HG03460 (cell line): Measurements from ENCODE around the gene PGC.
A peak's percentile ranks its signal among the peaks of the same experiment; 100 is the strongest.

Experiments used
- ATAC-seq: cut with Tn5 transposase; IDR thresholded peaks from one replicate; pipeline ENCODE4 v1.9.1; 2021; ENCODE audit not compliant: unreplicated experiment

PGC gene

DNA sequence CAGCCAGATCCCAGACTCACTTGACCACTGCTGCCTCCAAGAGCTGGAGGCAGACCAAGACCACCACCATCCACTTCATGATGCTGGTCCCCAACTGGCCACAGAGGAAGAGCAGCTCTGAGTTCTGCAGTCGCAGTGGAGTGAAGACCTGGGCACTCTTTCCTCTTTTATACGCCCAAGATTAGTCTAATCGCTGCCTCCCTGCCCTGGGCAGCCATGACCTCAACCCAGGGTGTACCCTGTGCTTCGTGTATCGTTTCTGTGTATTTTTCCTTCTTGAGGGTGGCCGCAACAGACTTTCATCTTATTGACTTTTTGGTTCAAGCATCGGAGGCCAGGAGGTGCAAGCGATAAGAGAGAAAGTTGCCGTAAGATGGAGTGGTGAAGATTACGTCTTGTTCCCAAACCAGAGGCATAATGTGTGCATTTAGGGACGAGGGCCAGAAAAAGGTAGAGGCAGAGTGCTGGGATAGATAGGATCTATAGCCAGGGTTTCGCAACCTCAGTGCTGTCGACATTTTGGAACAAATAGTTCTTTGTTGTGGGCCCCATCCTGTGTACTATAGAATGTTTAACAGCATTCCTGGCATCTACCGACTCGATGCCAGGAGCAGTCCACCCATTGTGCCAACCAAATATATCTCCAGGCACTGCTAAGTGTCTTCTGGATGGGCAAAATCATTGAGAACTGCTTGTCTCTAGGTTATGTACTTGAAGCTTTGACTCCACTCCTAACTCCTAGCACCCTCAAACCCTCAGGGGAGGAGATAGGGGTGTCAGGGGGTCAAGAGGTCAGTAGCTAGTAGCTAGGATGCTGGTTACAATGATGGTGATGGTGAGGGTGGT, at the start of gene PGC:
Gene PGC, minus strand, starts transcription at position 142 of the 846 bp plus-strand sequence. Its CDS starts 63 bp downstream, at position 79.
- no peak for ATAC-seq

DNA sequence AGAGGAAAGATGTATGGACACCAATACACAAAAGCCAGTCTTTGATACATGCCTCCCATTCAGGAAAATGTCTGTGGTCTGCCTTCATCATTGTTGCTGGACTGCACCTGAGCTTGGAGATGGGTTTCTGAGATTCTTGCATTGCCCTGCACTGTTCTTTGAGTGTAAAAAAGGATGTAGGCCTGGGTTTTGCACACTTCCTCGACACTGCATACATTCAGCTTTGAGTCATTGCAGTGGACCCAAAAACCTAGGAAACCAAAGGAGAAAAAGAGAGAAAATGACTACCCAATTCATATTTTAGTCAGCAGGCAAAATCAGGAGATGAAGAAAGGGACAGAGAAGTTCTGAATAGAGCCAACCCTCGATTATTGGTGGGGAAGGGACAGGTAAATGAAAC, 49.3 kb upstream of the PGC start:
- ATAC-seq: no peak

DNA sequence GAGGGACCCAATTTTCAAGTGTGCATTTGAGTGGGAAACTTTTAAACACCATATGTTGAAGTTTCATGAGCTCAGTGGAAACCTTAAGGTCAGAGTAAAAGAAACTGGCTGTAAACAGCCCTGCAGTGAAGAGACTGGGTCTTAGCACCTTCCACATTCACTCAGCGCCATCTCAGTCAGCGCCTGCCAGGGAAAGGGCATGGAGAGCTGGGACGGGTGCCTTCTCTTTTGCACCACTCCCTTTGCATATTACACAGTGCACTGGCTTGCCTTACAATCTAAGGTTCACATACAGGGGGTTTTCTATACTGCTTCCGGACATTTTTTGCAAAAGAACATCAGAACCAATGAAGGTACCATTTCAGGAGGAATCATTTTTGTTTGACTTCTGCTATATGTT, 44.8 kb upstream of the PGC start:
- no peak for ATAC-seq

DNA sequence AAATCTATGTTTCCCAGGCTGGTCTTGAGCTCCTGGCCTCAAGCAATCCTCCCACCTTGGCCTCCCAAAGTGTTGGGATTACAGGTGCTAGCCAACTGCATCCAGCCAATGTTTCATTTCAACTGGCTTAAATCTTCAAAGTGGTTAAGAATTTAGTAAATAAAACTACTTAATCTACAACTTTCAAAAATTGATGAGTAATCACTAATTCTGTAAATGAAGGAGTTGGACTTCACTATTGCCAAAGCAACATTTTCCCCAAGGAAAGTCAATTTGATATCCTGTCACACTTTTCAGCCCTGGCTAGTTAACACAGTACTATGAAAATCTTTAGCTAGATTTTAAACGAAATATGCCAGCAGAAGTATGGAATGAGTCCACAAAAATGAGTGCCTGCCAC, 44.1 kb upstream of the PGC start:
- no peak for ATAC-seq

DNA sequence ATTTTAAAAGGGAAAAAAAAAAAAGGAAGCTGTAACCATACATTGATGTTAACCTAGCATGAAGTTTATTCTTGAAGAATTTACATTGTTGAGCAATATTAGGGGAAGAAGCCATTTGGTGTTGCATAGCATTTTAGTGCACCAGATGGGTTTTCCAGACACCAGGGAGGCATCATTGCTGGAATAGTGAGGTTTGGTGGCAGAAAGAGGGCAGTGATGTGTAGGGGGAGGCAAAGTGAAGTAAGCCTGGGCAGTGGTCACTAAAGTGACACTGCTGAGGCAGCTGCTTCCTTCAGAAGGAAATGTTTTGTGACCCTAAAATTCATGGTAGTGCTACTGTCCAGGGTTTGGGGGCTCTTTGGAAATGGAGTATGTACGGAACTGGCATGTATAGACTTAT, 42.8 kb upstream of the PGC start:
- no peak for ATAC-seq

DNA sequence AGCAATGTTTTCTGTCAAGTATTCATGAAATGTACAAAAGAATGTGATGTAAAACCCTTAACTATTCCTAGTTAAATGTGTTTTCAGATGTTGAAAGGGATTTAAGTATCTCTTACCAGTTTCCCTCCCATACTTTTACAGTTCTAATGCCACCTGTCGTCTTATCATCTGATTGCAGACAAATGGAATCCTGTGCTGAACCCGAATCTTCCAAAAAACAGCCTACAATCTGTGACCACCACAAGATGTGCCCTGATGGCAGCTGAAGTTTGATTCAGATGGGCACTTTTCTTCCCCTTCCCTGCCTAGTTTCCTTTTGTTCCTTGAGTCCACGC, 42.2 kb upstream of the PGC start:
- ATAC-seq: no peak

DNA sequence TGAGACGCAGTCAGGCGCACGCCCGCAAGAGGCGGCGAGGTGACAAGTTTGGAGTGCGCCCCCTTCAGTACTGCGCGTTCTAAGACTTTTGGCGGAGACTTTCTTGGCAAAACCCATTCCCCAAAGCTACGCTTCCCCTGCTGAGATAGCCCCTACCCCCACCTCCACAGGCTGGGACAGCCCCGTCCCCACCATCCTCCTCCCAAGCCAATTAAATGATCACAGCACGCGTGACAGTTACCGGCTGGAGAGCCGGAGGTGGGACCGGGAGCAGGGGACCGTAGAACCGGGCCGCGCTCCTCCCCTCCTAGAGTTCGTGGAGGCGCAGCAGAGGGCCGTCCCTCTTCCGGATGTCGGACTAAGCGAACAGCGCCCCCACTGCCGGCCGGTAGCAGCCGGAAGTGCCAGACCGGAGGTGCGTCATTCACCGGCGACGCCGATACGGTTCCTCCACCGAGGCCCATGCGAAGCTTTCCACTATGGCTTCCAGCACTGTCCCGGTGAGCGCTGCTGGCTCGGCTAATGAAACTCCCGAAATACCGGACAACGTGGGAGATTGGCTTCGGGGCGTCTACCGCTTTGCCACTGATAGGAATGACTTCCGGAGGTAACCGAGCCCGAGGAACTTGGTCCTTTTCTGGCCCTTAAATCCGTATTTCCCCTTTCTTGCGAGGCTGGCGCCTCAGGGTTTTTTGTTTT, 40.2 kb upstream of the PGC start, which contains the start of gene TOMM6:
Gene TOMM6, plus strand, starts transcription at position 476 of the 699 bp plus-strand sequence. Its CDS starts 4 bp downstream, at position 480.
- peak; percentile 69 for ATAC-seq

DNA sequence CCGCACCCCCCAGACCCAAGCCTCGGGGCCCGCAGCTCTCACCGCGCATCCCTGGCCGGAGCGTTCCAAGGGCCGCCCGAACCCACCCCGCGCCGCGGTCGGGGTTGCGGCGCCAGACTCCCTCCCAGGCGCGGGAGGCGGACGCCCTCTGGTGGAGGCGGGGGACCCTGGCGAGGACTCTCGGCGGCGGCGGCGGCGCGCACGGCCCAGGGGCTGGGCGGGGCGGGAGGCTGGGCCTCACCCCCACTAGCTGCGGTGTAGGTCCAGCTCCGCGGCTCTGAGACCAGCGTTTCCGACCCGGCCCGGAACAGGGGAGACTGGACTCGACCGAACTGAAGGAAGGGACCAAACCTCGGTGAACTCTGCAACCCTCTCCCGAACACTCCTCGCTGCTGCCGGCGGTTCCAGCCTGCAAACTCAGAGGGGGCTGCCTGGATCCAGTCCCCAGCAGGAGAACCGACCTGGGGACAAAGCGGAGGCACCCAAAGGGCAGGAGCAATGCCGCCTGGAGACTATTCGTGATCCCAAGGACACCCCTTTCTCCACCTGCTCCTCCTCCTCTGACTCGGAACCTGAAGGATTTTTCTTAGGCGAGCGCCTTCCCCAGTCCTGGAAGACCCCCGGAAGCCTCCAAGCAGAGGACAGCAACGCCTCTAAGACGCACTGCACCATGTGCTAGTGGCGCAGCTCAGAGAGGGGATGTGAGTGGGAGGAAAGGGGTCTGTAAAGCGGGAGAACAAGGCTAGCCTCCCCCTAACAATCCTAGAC, 39.4 kb upstream of the PGC start:
- ATAC-seq: peak; percentile 67

DNA sequence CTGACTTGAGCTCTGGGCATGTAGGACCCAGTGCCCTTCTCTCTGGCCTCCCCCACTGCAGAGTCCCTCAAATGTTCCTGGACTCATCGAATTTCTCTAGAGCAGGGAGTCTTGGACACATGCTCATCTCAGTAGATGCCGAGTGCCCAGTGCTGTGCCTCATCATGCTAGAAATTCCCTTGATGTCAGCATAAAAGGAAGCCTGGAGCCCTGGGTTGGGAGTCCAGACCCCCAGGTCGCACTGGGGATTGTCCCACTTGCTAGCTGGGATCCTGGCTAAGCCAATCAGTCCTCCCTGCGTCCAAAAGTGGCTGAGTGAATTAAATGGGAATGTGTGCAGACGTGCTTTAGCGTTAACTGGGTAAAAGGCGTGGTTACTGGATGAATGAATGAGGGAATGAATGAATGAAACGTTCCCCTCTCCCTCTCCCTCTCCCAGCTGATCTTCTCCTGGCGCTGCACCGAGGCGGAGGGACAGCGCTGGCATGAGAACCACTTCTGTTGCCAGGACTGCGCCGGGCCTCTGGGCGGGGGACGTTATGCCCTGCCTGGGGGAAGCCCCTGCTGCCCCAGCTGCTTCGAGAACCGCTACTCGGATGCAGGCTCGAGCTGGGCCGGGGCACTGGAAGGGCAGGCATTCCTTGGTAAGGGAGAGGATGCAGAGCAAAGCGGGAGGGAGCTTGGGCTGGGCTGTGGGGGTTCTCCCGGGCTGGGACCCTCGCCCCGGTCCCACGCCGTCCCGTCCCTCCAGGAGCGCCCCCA, 38.7 kb upstream of the PGC start:
- ATAC-seq: peak; percentile 7

DNA sequence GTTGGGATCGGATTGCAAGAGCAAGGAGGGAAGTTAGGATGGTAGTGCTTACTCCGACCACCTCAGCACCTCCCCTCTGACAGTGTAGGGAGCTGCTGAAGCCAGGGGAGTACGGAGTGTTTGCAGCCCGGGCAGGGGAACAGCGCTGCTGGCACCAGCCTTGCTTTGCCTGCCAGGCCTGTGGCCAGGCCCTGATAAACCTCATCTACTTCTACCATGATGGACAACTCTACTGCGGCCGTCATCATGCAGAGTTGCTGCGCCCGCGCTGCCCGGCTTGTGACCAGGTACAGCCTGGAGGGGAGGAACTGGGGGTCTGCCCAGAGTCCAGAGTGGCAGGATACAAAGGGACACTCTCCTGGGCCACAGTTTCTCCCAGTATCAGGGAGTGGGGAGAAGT, 38.1 kb upstream of the PGC start:
- ATAC-seq: no peak

DNA sequence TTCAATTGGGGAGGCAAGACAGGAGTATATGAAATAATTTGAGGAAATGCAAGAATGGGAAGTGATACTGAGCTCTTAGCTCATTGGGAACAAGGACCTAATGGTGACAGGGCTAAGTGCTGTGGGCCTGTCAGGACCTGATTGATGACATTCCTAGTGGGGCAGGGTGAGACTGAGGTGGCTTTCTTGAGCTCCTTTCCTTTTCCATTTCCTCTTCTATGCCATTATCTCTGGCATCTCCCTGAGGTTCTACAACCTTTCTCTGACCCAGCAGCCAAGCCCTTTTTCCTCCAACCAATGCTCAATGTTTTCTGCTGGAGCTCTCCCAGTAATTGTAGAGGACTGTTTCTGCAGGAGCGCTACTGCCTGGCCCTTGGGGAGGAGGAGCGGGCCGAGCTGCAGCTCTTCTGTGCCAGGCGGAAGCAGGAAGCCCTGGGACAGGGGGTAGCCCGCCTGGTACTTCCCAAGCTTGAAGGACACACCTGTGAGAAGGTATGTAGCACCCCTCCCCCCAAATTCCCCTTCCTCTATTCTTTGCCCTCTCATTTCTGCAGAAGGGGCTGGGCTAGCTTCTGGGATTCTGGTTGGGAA, 37.5 kb upstream of the PGC start:
- ATAC-seq: no peak

DNA sequence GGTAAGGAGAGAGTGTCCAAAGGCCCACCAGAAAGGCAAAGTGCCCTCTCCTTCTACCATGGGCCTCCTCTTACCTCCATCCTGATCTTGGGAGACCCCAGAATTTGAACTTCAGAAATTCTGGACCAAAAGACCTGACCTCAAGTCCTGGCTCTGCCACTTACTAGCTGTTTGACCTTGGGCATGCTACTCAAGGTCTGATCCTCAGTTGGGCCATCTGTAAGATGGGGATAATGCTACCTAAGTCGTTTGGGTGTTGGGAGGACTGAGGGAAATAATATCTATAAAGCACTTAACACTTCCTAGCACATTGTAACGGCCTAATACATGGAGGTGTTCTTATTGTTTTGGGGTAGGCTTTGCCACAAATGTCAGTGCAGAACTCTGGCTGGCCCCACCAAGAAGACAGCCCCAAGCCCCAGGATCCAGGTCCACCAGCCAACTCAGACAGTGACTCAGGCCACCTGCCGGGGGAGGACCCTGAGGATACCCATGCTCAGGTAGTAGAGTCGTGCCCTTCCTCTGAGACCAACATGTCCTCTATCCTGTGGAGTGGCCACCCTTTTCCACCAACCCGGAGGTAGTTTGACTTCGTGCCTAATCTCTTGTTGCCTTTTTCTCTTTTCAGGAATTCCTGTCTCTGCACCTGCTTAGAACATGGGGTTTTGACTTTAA, 36.0 kb upstream of the PGC start:
- ATAC-seq: no peak

DNA sequence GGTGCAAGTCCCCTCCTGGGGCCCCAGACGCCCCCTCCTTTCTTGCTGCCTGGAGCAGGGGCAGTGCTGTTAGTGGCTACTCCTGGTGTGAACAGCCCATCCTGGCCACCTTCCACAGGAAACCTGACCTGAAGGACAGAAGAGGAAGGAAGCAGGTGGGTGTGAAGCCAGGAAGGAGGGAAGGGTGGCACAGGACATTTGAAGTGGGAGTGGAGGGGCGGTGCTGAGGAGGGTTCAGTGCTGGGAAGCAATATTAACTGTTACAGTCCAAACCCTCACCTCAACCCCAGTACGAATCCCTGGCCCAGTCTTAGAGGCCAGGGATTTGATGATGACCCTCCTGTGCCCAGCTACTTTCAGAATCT, 34.2 kb upstream of the PGC start:
- ATAC-seq: no peak

DNA sequence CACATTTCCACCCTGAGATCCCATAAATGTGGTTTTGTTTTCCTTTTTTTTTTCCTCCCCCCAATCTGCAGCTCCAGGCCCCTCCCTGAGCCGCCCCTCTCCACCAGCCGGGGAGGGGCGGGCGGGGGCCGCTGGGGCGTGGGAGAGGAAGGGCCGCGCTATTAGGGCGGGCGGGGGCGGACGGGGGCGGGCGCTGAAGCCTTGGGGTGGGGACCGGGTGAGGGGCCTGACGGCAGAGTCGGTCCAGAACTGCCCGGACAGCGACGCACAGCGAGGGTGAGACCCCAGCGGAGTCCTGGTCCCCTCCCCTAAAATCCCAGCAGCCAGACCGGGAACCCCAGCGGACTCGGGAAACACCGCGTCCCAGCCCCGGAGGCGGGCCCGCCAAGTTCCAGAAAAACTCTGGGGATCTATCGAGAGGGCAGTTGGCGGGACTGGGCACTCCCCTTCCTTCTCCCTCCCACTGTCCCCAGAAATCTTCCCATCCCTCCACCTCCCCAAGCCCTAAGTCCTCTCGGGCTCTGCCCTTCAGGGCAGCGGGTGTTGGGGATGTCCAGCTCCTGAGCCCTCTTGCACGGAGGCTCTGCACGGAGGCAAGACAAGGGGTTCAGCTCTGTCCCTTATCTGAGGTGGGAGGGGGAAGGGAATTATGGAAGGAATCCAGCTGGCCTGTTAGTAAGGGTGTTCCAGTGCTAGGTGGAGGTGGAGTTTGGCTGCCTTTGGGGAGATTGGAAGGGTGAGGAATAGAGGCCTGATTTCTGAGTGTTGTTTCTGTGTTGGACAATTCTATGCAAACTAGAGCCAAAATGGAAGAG, 33.6 kb upstream of the PGC start, which contains the start of gene PRICKLE4:
Gene PRICKLE4, plus strand, starts transcription at position 232 of the 815 bp plus-strand sequence. CDS start 2,692 bp downstream, outside the sequence.
- ATAC-seq: no peak

DNA sequence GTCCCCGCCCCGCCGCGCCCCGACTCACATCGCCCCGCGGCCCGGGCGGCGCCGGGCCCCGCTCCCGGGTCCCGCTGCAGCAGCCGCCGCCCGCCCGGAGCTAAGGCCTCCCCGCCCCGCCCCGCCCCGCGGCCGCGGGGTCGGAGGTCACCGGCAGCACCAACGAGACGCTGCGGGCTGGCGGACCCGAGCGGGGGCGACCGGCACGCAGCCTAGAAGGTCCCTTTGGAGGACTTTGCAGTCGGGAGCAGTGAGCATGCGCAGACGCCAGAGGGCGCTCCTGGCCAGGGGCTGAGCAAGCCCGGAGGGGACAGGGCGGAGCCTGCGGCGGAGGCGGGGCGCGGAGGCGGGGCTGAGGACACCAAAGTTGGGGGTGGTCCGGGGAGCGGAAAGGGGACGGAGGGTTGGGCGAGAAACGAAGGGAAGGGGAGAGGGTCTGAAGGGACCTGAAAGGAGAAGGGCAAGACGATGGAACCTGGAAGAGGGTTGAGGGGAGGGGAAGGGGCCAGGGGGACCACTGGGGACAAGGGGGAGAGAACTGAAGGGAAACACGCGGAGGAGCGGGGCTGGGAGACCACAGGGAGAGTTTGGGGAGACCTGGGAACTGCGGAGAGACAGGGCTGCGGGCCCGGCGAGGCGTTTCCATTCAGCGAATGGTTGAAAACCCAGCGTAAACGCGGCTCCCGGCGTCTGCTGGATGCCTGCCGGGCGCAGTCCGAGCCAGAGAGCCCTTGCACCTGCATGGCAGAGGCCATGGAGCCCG, 32.8 kb upstream of the PGC start, which contains the start of gene FRS3:
Gene FRS3, minus strand, starts transcription at position 113 of the 763 bp plus-strand sequence. CDS start 2,913 bp downstream, outside the sequence.
- peak; percentile 94 for ATAC-seq

DNA sequence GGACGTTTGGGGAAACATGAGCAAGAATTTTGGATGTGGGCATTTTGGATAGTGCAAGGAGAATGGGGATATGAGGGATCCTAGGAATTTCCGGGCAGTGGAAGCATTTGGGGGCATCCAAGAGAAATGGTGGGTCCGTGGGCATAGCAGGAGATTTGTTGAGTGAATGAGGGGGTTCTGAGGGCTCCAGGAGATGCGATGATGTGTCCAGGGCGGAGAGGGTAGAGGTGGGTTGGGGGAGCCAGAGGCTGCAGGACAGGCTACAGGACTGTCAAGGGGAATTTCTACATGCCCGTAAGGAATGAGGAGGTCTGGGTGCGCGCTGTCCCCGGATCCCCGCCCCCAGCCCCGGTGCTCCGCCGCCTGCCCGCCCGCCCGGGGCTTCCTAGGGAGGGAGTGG, 32.1 kb upstream of the PGC start:
- ATAC-seq: peak; percentile 2

DNA sequence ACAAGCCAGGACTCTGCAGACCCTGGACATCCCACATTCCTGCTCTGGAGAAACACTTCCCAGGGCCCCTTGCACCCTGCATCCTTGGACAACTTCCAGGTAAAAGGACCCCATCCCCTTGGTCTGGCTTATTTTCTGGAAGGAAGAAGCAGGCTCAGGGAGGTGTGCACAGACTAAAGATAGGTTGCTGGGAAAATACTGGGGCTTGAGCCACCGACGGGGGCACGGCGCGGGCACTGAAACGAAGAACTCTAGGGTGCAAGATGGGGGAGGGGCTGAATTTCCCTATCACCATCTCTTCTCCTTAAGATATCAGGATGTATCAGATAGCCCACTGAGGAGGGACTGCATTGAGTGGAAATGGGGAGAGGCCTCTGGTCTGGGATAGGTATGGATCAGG, 31.7 kb upstream of the PGC start:
- no peak for ATAC-seq
